Measurements from ENCODE around the gene KPTN.

GRCh38 chr19:47456721-47457474 lies 27.1 kb downstream of the KPTN start:
- TF ChIP-seq POLR2AphosphoS5 (IDR thresholded peaks at IDR 0.05) = no peak
- TF ChIP-seq CTCF (IDR thresholded peaks at IDR 0.05 in 8 of 11, conservative IDR thresholded peaks at IDR 0.05 in 3 of 11) = no peak
- TF ChIP-seq POLR2A (IDR thresholded peaks at IDR 0.05) = no peak
